ENCODE measurements around the gene ARHGAP10. TPM values are rescaled to one million over a fixed set of nuclear protein-coding genes. Genes with fewer than 3 reads are reported as not detected.

ARHGAP10 gene
- total and polyA plus RNA-seq, 2 donors (not counting 1 experiment from before 2014, with no cell fraction given) = 0.10 to 0.34 TPM

DNA sequence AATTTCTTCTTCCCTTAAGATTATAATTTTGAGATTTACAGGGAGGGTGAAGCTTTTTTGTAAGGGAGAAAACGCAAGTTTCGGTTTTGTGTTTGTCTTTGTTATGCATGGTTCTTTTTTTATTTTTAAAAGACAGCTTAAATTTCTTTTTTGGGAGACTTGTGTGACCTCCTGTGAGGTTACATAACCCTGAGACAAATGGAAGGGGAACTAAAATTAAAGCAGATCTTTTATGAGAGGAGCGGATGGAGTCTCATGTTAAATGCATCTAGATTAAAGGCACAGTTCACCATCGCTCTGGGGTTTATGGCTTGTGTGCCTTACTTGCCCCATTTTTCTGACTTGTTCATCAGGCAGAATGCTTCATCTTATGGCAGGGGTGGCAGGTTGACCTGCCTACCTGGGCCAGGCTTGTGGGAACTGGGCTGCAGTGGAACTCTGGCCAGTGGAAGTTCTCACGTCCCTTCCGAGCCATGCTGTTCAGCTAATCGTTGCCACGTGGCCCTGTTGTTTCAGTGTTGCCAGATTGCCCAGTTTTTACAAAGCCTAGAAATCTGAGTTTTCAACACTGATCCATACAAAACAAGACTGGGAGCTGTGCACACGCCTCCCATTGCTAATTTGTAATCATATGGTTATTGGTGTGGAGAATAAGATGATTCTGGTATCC, 291.8 kb downstream of the ARHGAP10 start:
- Histone ChIP-seq H3K9ac (ENCODE audit: low read length) (no peak overlapping the region), H3K27me3 (replicated peaks in 1 of 4; ENCODE audit: control extremely low read depth in 1 of 4, control insufficient read depth in 3 of 4, insufficient read depth in 4 of 4, low read length in 3 of 4) (no peaks in the 10 kb centered on the region), H4K20me1 (ENCODE audit: control insufficient read depth, insufficient read depth, low read length, poor library complexity, severe bottlenecking) (no peaks in the 10 kb centered on the region), H3K4me2 (replicated peaks; ENCODE audit: low read depth, low read length, poor library complexity, severe bottlenecking) (no peak overlapping the region), H2AFZ (ENCODE audit: insufficient read depth, low read depth, low read length, poor library complexity, severe bottlenecking) (no peak overlapping the region), H3K4me1 (ENCODE audit: control insufficient read depth in 2 of 2, insufficient read depth in 2 of 2, low read length in 2 of 2) (no peaks in the 10 kb centered on the region), H3K4me3 (ENCODE audit: control extremely low read depth in 1 of 5, extremely low read depth in 1 of 5, insufficient read depth in 1 of 5, low read depth in 2 of 5, low read length in 4 of 5) (no peak overlapping the region), H3K79me2 (ENCODE audit: control insufficient read depth, insufficient read depth, low read length) (no peaks in the 10 kb centered on the region), H3K36me3 (replicated peaks in 1 of 2; ENCODE audit: control extremely low read depth in 1 of 2, control insufficient read depth in 1 of 2, extremely low read depth in 1 of 2, insufficient read depth in 2 of 2, low read length in 1 of 2) (no peaks in the 10 kb centered on the region), H3K27ac (ENCODE audit: low read length in 2 of 2) (no peak overlapping the region), H3K9me3 (ENCODE audit: control extremely low read depth in 1 of 3, control insufficient read depth in 2 of 3, insufficient read depth in 1 of 3, low read length in 2 of 3) (peaks cover 0 to 2% (median 0%) of the 10 kb centered on the region in 3 donors)
- H3K27ac Mint-ChIP-seq = no peak overlapping the region
- no peak for ATAC-seq (ENCODE audit: low read depth)
- ChIA-PET CTCF (no interaction called here), POLR2A (no interaction called here)
- intact Hi-C loops (cut with micrococcal nuclease) = no loop called here
- H3K4me1 Mint-ChIP-seq = no peaks in the 10 kb centered on the region
- TF ChIP-seq, protein P1, sequence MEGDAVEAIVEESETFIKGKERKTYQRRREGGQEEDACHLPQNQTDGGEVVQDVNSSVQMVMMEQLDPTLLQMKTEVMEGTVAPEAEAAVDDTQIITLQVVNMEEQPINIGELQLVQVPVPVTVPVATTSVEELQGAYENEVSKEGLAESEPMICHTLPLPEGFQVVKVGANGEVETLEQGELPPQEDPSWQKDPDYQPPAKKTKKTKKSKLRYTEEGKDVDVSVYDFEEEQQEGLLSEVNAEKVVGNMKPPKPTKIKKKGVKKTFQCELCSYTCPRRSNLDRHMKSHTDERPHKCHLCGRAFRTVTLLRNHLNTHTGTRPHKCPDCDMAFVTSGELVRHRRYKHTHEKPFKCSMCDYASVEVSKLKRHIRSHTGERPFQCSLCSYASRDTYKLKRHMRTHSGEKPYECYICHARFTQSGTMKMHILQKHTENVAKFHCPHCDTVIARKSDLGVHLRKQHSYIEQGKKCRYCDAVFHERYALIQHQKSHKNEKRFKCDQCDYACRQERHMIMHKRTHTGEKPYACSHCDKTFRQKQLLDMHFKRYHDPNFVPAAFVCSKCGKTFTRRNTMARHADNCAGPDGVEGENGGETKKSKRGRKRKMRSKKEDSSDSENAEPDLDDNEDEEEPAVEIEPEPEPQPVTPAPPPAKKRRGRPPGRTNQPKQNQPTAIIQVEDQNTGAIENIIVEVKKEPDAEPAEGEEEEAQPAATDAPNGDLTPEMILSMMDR (IDR thresholded peaks at IDR 0.05) = no peak
- no peak for DNase-seq
- H3K27me3 Mint-ChIP-seq = no peaks in the 10 kb centered on the region
- 97% methylated on average over 8 of the region's 9 CpGs for WGBS (ENCODE audit: insufficient coverage)
- peaks cover 3% of the 10 kb centered on the region for H3K9me3 Mint-ChIP-seq (ENCODE audit: insufficient read depth)
- H3K4me3 Mint-ChIP-seq = no peak overlapping the region

- CTCF ChIA-PET = no interaction called here
- WGBS (ENCODE audit: insufficient coverage) = 89% methylated on average over 3 of the region's 4 CpGs
- no peak for DNase-seq
These were observed 294.1 kb downstream of the ARHGAP10 start for GRCh38 chr4:148025981-148026380.

More at GRCh38 chr4:148025981-148026380, 294.1 kb downstream of the ARHGAP10 start:
- no peak overlapping the region for H3K4me3 ChIP-seq (ENCODE audit: control extremely low read depth in 1 of 5, extremely low read depth in 1 of 5, insufficient read depth in 1 of 5, low read depth in 2 of 5, low read length in 4 of 5)
- no peaks in the 10 kb centered on the region for H3K36me3 ChIP-seq (replicated peaks in 1 of 2; ENCODE audit: control extremely low read depth in 1 of 2, control insufficient read depth in 1 of 2, extremely low read depth in 1 of 2, insufficient read depth in 2 of 2, low read length in 1 of 2)
- Mint-ChIP-seq H3K27me3 (no peaks in the 10 kb centered on the region), H3K4me1 (no peaks in the 10 kb centered on the region), H3K27ac (no peak overlapping the region), H3K9me3 (ENCODE audit: insufficient read depth) (peaks cover 3% of the 10 kb centered on the region), H3K4me3 (no peak overlapping the region)
- no peaks in the 10 kb centered on the region for H3K4me1 ChIP-seq (ENCODE audit: control insufficient read depth in 2 of 2, insufficient read depth in 2 of 2, low read length in 2 of 2)
- H3K9ac ChIP-seq (ENCODE audit: low read length) = no peak overlapping the region
- H3K4me2 ChIP-seq (replicated peaks; ENCODE audit: low read depth, low read length, poor library complexity, severe bottlenecking) = no peak overlapping the region
- H2AFZ ChIP-seq (ENCODE audit: insufficient read depth, low read depth, low read length, poor library complexity, severe bottlenecking) = no peak overlapping the region
- no peaks in the 10 kb centered on the region for H3K27me3 ChIP-seq (replicated peaks in 1 of 4; ENCODE audit: control extremely low read depth in 1 of 4, control insufficient read depth in 3 of 4, insufficient read depth in 4 of 4, low read length in 3 of 4)
- TF ChIP-seq EZH2 (IDR thresholded peaks at IDR 0.05; ENCODE audit: borderline replicate concordance, insufficient read depth, low read depth, low read length, poor library complexity, severe bottlenecking) = no peak
- TF ChIP-seq, protein P1 (IDR thresholded peaks at IDR 0.05) = no peak
- H3K9me3 ChIP-seq (ENCODE audit: control extremely low read depth in 1 of 3, control insufficient read depth in 2 of 3, insufficient read depth in 1 of 3, low read length in 2 of 3) = peaks cover 0 to 5% (median 3%) of the 10 kb centered on the region in 3 donors
- H3K27ac ChIP-seq (ENCODE audit: low read length in 2 of 2) = no peak overlapping the region
- no peaks in the 10 kb centered on the region for H3K79me2 ChIP-seq (ENCODE audit: control insufficient read depth, insufficient read depth, low read length)
- intact Hi-C loops (cut with micrococcal nuclease) = no loop called here
- no peaks in the 10 kb centered on the region for H4K20me1 ChIP-seq (ENCODE audit: control insufficient read depth, insufficient read depth, low read length, poor library complexity, severe bottlenecking)
- POLR2A ChIA-PET = no interaction called here
- ATAC-seq (ENCODE audit: low read depth) = no peak

Data from B cell (primary cell).